GM18520 (cell line): ENCODE measurements around the gene ATRX.
"Not testable (repeated sequence)": the region's sequence is repeated elsewhere in the genome, so short reads cannot be mapped to it uniquely, and the experiment has no call there.

Source experiments
- ATAC-seq: cut with Tn5 transposase; IDR thresholded peaks from one replicate; pipeline ENCODE4 v1.9.1; 2021; ENCODE audit not compliant: unreplicated experiment

The ATRX gene

DNA sequence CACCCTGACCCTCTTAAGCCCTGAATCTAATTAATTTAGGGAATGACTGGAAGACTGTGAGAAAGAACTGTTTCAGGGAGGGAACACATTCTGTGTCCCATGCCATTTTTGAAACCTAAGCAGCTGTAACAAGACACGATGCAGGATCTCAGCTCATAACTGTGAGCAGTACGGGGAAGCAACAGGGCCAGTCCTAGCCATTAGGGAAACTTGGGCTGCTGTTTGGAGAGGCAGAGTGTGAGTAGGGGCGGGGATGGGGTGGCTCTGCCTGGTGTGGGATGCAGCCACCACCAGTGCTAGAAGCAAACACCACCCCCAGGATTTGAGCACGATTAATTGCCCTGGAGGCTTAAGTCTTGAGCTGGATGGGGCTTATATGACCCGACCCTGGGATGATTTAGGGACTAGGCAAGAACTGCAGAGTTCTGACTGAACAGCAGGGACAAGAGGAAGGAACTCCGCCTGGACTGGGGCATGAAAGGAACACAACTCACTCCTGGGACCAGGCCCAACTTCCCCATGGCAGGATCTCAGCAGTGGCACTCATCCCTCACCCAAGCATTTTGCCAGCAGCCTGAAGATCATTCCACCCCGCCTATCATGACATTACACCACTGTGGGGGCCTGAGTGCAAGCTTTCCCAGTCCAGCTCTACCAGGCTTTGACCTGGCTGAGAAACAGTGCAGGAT lies 43.1 kb downstream of the ATRX start:
- no peak for ATAC-seq

DNA sequence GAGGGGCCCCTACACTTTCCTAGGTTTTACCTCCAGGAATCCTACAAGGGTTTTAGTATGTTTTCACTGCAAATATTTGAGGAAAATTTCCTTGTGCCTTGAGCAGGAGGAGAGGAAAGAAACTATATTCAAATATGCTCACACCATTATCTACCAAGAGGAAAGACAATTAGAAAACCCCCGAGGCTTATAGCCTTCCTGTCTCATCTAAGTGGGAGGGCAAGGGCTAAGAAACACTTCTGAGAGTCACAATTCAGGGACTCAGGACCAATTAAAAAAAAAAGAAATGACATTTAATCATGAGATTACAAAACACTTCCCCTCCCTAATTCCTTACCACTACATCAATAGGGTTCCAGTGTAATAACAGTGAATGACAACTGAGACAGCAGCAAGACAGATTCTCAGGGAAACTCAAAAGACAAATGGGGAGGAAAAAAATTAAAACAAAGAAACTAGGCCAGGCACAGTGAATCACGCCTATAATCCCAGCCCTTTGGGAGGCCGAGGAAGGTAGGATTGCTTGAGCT lies 45.6 kb downstream of the ATRX start:
- ATAC-seq = no peak

DNA sequence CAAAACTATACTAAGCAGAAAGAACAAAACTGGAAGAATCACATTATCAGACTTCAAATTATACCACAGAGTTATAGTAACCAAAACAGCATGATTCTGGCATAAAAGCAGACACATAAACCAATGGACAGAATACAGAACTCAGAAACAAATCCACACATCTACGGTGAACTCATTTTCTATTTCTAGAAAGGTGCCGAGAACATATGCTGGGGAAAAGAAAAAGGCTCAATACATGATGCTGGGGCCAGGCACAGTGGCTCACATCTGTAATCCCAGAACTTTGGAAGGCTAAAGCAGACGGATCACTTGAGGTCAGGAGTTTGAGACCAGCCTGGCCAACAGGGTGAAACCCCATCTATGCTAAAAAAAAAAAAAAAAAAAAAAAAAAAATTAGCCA lies 52.7 kb downstream of the ATRX start:
- ATAC-seq = no peak

DNA sequence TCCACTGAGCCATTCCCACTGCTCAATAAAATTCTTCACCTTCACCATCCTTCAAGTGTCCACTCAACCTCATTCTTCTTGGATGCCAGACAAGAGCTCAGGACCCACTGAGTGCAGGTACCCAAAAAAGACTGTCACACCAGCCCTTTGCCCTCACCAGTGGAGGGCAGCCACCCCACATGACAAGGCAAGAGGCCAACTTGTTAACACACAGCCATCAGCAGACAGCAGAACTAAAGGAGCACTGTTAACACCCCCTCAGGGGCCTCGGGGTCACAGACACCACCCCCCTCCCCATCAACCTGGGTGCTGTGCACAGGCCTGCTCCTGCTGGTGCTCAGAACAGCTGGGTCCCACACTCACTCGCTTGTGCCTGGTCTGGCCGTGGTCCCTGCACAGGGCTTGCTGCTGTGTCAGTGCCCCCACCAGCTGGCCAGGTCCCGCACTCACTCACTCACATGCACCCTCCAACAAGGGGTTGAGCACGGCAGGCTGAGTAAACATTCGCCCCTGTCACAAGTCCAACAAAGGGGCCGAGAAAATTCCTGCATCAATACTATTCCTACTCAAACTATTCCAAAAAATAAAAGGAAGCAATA lies 54.1 kb downstream of the ATRX start:
- ATAC-seq = no peak

DNA sequence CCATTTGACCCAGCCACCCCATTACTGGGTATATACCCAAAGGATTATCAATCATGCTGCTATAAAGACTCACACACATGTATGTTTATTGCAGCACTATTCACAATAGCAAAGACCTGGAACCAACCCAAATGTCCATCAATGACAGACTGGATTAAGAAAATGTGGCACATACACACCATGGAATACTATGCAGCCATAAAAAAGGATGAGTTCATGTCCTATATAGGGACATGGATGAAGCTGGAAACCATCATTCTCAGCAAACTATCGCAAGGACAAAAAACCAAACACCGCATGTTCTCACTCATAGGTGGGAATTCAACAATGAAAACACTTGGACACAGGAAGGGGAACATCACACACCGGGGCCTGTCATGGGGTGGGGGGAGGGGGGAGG lies 59.9 kb downstream of the ATRX start:
- ATAC-seq = not testable (repeated sequence)

DNA sequence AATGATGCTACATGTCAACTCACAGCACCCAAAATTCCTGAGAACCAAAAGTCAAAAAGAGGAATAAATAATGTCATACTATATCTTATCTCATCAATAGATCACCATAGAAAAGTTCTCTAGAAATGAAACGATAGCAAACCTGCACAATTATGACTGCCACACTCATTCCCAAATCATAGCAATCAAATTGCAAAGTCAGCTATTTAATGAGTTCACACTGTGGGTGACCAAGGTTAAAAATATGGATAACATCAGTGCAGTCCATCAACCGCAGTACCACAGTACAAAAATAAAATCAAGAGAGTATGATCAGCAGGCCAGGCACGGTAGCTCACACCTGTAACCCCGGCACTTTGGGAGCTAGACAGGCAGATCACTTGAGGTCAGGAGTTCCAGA lies 62.3 kb downstream of the ATRX start:
- ATAC-seq = no peak

DNA sequence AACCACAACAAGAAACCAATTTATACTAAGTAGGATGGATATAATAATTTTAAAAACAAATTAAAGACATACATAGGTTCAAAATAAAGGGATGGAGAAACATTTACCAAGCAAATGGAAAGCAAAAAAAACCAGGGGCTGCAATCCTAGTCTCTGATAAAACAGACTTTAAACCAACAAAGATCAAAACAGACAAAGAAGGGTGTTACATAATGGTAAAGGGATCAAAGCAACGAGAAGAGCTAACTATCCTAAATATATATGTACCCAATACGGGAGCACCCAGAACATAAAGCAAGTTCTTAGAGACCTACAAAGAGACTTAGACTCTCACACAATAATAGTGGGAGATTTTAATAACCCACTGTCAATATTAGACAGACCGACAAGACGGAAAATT lies 66.6 kb downstream of the ATRX start:
- no peak for ATAC-seq

DNA sequence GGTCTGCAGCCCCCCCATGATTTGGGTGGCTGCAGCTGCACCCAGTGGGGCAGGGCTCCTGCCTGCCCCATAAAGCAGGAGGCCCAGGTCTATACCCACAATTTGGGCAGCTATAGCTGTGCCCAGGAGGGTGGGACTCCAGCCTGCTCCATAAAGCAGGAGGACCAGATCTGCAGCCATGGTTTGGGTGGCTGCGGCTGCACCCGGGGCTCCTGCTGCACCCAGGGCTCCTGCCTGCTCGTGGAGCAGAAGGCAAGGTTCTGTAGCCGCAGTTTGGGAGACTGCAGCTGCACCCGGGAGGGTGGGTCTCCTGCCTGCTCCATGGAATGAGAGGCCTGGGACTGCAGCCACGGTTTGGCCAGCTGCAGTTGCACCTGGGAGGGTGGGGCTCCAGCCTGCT lies 81.1 kb downstream of the ATRX start:
- ATAC-seq = no peak

DNA sequence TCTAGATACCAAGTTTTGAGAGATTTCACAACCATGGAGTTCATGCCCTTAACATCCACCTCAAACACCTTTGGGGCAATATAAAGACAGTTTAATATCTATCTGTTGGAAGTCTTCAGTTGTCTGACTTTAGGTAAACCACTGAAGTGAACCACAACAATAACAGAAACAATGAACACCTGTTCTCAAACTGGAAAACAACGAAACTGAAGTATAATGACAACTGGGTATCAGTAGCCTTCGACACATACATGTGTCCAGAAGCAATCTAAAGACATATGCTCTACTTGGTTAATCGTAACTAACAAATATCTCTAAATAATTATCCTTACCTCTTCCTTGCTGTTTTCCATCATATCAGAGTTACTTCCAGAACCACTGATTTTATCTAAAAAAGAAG lies 87.8 kb downstream of the ATRX start:
- ATAC-seq = no peak

DNA sequence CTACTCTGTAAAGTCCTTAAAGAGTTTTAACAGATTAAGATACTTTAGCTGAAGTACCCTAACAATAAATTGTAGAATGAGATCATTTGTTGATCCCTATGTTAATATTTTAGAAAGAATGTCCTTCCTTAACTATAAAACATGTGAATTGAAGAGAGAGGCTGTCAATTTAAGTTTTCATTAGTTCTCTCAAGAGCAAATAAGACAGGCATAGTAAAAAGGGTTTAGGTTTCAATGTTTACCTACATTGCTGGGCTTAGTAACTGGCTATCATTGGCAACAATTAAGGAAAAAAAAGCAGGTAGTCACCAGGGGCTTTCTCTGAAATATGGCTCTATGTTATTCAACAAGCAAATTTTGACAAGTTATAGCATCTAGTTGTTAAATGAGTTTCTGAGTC lies 91.5 kb downstream of the ATRX start:
- ATAC-seq = no peak

DNA sequence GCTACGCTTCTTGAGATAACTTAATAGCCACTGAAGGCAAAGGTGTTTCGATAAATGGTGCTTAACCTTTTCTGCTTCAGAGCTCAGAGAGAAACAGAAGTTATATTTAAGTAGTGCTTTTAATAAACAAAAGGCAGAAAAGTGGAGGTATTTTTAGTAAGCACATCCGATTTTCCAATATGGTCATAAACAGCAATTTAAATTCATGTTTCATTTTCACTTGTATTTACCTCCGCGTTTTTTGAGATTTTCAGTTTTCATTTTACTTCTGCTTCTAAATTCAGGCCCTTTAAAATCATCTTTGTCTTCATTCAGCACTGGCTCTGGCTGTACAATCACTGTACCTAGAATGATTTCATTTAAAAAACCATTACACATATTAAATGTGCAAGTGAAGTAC lies 92.4 kb downstream of the ATRX start:
- no peak for ATAC-seq

DNA sequence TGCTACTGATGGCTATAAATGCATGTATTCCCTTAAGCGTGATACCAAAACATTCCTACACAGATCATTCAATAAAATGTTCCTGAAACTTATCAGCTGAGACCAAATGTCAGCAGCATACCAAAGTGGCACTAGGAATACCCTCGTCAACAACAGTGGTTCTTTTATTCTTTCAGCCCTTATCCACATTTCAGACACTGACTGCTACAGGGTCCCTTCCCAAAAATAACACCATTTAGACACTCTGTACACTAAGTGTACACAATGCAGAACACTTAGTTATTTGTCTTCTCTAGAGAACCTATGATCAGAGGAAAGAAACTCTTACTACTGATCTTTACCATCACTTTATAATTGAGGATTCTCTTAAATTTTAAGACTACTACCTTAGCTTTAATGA lies 94.1 kb downstream of the ATRX start:
- ATAC-seq = no peak

DNA sequence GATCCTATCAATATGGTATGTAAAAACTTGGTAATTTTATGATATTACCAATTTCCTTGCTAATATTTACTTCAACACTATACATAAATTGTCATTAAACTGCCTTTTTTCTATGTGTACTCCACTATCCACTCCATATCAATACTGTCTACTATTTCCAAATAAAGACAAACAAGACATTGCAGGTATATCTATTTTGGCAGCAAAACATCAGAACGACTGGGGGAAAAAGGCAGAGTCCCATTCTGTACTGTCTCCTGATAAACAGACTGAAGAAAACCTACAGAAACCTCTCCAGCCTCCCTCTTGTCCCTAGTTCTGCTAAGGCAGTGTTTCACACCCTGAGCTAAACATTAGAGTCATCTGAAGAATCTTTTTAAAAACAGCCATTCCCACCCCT lies 96.6 kb downstream of the ATRX start:
- ATAC-seq = no peak

DNA sequence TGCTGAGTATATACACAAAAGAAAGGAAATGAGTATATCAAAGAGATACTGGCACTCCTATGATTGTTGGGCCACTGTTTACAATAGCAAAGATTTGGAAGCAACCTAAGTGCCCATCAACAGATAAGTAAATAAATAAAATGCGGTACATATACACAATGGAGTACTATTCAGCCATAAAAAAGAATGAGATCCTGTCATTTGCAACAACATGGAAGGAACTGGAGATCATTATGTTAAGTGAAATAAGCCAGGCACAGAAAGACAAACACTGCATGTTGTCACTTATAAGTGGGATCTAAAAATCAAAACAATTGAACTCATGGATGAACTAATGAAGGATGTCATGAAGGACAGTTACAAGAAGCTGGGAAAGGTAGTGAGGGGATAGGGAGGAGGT lies 100.3 kb downstream of the ATRX start:
- not testable (repeated sequence) for ATAC-seq

DNA sequence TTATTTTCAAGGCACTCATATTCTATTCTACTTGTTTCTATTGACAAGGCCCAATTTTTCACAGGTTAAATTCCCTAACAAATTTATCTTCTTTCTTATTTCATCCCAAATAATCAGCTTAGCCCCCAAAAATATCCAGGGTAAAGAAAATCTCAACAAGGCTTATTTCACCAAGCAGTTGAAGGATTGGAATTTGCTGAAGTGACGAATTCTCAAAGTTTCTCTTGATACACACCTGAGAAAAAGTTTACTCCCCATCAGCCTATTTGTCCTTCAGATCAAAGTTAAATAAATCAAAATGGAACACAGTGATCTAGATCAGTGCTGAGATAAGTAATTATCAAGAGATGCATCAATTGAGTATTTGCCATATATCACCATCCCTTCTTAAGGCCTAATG lies 106.9 kb downstream of the ATRX start:
- ATAC-seq = no peak

DNA sequence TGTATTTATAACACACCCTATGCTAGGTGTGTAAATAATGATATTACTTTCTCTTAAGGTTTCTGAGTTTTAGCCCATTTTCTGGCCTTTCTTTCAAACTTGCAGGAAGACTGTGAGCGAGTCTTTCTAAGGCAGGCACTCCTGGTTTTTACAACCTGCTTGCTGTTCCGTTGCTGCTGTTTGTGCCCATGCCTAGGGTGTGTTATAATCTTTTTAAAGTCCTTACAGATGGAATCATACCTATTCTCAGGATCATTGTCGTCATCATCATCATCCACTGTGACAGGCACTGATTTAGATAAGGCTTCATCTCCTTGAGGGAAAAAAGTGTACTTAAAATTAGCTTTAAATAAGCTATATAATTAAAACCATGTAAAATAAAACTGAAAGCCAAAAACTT lies 110.0 kb downstream of the ATRX start:
- ATAC-seq = no peak

DNA sequence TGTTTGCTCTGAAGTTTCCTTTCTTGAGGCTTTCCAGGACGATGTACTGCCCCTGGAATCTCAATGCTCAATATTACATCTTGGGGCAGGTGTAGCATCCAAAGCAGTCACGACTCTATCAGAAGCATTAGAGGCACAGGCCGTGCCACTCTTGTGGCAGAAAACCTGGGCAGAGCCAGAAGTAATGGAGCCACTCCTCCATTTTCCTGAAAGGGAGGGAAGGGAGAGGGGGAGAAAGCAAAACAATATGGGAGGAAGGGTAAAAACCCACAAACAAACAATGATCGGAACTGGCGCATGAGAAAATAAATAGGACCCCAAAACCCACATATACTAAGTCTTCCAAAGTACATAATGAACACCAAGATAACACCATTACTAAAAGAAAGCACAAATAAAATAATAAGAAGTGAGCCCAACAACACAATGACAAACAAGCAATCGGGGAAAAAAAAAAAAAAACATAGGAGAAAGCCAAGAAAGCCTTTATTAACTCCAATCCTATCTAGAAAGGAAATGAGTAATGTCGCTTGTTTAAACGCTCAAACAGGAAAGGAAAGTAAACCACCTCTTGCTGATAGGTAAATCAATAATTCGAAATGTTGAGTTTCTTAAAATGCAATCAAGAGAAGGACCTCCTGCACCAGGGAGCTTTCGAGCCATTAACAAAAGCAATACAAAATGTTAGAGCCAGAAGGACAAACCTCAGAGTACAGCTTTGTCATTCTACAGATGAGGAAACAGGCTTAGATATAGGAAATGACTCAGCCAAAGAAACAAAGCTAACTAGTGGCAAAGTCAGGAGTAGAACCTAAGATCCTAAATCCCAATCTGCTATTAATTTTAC lies 117.4 kb downstream of the ATRX start:
- ATAC-seq = no peak

DNA sequence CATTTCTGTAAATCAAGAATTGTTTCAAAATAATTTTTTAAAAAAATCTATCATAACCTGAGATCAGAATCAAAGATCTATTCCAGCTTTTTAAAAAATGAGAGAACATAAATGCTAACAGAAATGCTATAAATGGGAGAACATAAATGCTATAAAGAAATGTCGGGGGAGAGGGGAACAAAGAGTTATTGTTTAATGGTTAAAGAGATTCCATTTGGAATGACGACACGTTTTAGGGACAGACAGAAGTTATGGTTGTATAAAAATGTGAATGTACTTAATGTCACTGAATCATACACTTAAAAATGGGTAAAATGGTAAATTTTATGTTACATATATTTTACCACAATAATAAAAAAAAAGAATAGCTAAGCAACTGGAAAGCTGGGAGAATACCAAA lies 127.1 kb downstream of the ATRX start:
- ATAC-seq = no peak

DNA sequence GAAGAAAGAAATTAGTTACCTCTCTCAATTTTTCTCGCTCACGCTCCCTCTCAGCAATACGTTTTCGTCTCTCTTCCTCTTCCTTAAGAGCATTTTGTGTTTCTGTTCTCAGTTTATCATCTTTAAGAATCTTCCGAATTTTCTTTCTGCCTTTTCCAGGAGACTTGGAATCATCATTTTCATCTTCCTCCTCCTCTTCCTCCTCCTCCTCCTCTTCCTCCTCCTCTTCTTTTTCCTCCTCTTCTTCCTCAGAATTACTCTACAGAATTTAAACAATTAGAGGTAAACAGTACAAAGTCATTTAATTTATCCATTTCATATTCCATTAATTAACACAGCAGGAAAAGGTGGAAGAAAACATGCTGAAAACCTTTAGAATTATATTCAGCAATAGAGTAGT lies 133.9 kb downstream of the ATRX start:
- no peak for ATAC-seq

DNA sequence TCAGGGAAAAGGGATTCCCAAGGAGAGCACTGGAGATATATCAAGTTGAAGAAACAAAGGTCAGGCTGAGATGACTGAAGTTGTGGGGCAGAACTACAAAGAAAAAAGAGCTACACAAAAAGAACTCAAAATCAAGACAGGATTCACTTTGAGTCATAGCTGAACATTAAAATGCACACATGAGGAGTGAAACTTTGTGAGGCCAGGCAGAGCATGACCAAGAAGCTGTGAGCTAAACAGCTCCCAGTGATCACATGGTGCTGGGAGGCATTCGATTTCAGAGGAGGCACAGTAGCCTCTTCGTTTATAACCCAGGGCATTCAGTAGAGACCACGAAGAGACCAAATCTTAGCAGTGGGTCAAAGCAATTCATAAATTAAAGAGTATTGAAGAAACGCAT lies 145.3 kb downstream of the ATRX start:
- no peak for ATAC-seq

DNA sequence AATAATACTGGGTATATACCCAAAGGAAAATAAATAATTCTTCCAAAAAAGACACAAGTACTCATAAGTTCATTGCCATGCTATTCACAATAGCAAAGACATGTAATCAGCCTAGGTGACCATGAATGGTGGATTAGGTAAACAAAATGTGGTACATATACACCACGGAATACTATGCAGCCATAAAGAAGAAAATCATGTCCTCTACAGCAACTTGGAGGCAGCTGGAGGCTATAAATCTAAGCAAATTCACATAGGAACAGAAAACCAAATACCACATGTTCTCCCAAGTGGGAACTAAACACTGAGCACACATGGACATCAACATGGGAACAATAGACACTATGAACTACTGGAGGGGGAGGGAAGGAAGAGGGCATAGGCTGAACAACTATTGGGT lies 146.2 kb downstream of the ATRX start:
- ATAC-seq = no peak

DNA sequence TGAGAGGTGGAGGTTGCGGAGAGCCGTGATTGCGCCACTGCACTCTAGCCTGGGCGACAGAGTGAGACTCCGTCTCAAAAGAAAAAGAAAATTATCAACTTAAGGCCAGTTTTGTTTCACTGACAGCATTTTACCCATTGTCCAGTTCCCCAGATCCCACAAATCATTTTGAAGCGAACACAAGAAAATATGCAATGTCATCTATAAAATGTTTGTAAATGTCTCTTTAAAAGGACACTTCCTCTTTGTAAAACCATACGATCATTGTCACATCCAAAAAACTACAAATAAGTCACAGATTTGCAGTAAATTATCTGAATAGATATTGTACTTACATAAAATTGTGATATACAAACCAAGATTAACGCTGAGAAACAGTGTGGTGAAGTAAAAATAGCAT lies 147.6 kb downstream of the ATRX start:
- ATAC-seq = no peak
